GM18861 (cell line): ENCODE measurements around the gene RIPOR3.

Experiments used
- ATAC-seq: cut with Tn5 transposase; IDR thresholded peaks from one replicate; pipeline ENCODE4 v1.9.1; 2021; ENCODE audit not compliant: unreplicated experiment

Gene RIPOR3

GRCh38 chr20:50690650-50691572 lies at the start of gene RIPOR3:
Gene RIPOR3 (minus strand): TSS chr20:50691542. CDS start chr20:50691128, 414 bp downstream.
- ATAC-seq = no peak

DNA sequence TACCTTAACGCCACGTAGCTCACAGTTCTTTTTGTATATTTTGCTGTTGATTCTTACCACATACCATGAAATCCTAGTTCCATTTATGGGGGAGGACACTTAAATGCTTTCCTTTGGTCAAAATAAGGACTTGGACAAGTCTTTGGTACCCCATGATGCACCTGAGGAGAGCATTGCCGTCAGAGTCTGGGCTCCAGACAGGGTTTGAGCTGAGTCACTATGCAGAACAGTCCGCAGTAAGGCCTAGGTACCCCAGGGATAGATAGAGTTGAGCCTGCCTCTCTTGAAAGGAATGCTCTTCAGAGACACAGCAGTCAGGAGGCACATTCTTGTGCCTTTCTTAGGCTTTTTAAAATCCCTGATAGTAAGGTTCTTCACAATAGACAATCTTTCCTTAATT lies 46.0 kb upstream of the RIPOR3 start:
- ATAC-seq = no peak

DNA sequence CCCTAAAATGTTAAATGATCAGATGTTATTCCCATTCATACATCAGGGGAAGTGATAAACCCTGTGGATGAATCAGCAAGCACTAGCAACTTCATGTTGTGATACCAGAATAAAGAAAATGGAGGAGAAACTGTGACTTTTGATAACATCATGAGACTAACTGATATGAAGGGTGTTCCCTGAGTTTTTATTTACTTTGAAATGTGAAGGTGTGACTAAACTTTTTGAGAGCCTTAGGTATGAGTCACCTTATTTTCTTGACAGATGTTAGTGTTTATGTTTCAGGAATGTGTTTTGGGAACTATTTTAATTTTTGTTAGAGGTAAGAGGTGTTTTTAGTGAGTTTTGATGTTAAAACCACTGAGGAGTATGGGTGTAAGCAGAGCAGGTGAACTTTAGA lies 44.5 kb upstream of the RIPOR3 start:
- no peak for ATAC-seq

- ATAC-seq = no peak
Observed at GRCh38 chr20:50734730-50735679, 43.7 kb upstream of the RIPOR3 start.

- no peak for ATAC-seq
Observed at GRCh38 chr20:50733644-50734349, 42.5 kb upstream of the RIPOR3 start.

DNA sequence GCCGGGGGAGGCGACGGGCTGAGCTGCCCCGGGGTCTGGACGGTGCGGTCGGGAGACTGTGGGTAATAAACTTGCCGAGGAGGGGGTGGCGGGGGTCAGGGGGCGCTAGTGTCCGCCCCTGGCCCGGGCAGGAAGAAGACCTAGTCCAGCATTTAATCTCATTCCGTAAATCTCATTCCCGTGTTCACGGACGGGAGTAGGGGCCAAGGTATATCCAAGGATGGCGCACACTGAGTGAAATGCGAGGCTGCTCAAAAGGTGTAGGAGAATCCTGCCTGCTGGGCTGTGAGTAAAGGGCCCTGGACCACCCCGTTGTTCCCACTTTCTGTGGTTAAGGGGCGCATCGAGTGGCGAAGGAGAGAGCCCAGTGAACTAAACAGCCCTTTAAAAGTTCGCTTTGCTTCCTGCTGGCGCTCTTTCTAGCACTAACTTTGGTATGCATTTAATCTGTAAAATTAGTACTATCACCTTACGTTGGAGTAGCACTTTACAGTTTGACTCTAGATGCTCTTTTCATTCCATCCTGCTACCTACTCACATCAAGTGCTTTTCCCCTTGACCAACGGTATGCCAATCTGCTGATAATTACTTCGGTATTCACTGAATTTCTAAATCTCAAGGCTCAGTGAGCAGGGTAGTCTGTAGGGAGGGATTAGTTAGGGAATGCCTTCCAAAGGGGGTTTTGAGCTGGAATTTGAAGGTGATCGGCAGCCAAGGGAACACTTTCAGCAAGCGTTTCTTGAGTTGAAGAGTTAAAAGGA lies 40.8 kb upstream of the RIPOR3 start:
- no peak for ATAC-seq

GRCh38 chr20:50731055-50731929 lies 40.0 kb upstream of the RIPOR3 start, which contains the start of gene PARD6B:
Gene PARD6B (plus strand): TSS chr20:50731580. CDS start chr20:50731787, 207 bp downstream.
- ATAC-seq = peak; percentile 75

GRCh38 chr20:50730765-50731054 lies 39.4 kb upstream of the RIPOR3 start:
- ATAC-seq = no peak

DNA sequence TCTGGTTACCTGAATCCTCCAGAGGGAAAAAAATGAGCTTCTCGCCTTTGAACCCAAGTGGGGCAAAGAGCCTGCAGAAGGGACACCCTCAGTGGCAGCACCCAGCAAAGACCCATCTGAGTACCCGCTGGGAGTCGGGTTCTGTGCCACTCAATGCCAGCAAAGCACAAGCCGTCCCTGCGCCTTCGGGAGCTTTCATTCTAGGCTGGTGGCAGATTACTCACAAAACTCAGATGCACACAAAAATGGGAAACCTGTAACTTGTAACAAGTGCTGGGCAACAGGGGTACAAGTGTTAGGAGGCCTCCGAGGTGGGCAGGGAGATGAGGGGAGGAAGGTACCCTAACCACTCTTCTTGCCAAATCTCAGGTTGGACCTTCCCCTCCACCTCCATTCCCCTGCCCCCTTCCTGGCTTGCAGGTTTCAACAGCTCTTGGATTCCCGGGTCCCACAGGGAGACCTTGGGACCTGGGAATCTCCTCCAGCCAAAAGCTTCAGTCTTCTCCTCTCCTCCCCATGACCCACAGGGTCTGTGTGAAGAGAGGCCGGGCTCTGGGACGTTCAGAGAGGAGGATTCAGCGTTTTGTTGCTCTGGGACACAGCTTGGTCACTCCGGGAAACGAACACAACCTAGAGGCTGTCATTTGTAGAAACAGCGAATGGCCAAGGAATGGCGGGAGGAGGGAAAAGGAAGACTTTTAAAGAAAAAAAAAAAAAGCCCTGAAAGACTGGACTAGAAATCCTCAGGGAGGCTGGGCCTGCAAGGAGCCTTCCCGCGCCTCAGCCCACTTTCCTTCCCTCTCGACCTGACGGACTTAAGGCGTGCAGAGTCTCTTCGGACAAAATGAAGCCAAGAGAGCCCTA lies 38.8 kb upstream of the RIPOR3 start:
- no peak for ATAC-seq

DNA sequence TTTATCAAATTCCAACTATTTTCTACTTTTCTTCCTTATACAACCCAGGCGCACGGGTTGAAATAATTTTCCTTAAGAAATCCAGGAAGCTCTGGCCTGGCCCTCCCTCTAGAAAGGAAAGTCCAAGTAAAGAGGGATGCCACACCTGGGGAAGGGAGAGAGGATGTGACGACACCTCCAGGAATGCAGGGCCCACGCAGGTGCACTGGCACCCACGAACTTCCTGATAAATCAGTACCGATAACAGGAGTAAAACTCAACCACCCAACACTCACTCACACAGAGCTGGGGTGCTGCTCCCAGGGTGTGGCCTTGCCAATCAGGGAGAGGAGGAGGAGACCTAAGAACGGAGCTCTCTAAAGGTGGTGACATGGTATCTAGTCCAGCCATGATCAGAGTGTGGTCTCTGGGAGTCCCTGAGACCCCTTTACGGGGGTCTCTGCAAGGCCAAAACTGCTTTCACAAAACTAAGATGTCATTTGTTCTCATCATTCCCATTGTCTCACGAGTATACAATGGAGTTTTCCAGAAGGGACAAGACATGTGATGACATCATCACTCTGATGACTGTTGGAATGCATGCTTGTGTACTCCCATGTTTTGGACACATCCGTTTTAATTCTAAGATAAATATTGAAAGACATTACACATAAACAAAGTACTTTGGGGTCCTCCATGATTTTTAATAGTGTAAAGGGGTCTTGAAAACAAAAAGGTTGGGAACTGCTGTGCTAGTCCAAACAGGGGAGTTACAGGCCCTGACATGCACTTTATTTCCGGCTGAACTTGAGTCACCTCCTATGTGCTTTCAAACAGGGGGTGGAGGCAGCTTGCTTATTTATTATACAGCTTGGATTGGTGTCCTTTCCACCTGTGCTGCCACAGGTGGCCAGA lies 37.9 kb upstream of the RIPOR3 start:
- no peak for ATAC-seq

GRCh38 chr20:50728486-50728980 lies 37.2 kb upstream of the RIPOR3 start:
- no peak for ATAC-seq

- ATAC-seq = no peak
Observed at GRCh38 chr20:50727792-50728485, 36.6 kb upstream of the RIPOR3 start.

GRCh38 chr20:50726955-50727791 lies 35.8 kb upstream of the RIPOR3 start:
- no peak for ATAC-seq

DNA sequence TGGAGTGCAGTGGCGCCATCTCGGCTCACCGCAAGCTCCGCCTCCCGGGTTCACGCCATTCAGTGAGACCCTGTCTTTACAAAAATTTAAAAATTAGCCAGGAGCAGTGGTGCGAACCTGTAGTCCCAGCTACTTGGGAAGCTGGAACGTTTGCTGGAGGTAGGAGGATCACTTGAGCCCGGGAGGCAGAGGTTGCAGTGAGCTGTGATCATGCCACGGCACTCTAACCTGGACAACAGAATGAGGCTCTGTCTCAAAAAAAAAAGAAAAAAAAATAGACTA lies 34.3 kb upstream of the RIPOR3 start:
- ATAC-seq = no peak

DNA sequence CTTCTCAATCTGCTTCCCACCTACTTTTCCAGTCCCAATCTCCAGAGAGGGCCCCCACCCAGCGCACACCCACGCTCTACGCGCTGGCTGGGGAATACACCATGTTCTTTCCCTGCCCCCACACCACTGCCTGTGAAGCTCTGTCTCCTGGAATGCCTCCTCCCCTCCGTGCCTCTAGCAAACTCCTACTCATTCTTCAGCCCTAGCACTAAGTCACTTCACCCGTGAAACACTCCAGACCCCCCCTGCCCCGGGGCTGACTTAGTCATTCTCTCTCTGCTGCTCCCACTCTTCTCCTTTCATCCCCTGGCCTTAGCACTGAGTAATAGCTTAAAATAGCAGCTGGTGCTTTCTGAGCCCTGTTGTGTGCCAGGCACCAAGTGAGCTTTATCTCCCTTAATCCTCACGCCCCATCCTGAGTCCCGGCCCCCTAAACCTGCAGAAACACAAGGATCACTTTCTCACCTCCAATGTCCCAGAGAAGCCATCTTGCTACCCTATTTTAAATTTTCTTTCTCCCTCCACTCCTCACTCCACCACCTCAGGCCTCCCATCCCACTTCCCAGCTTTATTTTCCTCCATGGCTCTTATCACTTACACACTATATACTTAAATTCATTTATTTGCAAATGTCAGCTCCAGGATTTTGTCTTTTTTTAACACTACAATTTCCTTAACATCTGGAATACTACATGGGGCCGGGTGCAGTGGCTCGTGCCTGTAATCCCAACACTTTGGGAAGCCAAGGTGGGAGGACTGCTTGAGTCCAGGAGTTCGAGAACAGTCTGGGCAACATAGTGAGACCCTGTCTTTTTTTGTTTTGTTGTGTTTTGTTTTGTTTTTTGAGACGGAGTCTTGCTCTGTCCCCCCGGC lies 33.7 kb upstream of the RIPOR3 start:
- no peak for ATAC-seq
